DND-41 (cell line): ENCODE measurements around the gene HES5.

Experiments
- ATAC-seq: fragments of 200-7000 bp; cut with Tn5 transposase; 3 replicates; pipeline ENCODE4 v1.9.1; 2021; ENCODE audit warnings: low read depth; ENCODE audit not compliant: insufficient read depth
- DNase-seq: peaks from one replicate; pipeline ENCODE4 v3.0.0-alpha.2; 2020
- H2AFZ ChIP-seq: 2 replicates; pipeline ENCODE4 v1.6.0; 2012; ENCODE audit warnings: low read depth, low read length
- H3K27ac ChIP-seq: 2 replicates; pipeline ENCODE4 v1.5.1; 2012; ENCODE audit warnings: low read length, inconsistent platforms
- H3K27me3 ChIP-seq: fragments of 200-600 bp; sonication (generic); 2 replicates; pipeline ENCODE4 v1.6.0; 2012; ENCODE audit warnings: low read length, mild to moderate bottlenecking, inconsistent platforms; ENCODE audit not compliant: insufficient read depth, poor library complexity
- H3K36me3 ChIP-seq: 2 replicates; pipeline ENCODE4 v1.5.1; 2012; ENCODE audit warnings: low read length, inconsistent platforms; ENCODE audit not compliant: insufficient read depth
- H3K4me1 ChIP-seq: 2 replicates; pipeline ENCODE4 v1.5.1; 2012; ENCODE audit warnings: mild to moderate bottlenecking, low read length; ENCODE audit not compliant: insufficient read depth
- H3K4me2 ChIP-seq: 2 replicates; pipeline ENCODE4 v1.6.0; 2012; ENCODE audit warnings: mild to moderate bottlenecking, moderate library complexity, low read length, inconsistent platforms; ENCODE audit not compliant: insufficient read depth
- H3K4me3 ChIP-seq, 2 experiments: fragments of 200-600 bp in 1 of 2; shearing (Covaris generic) in 1 of 2; 2 replicates each; pipeline ENCODE4 v1.5.1; 2012 to 2016; ENCODE audit warnings: inconsistent platforms in 2 of 2, low read length in 2 of 2, mild to moderate bottlenecking in 2 of 2, low read depth in 1 of 2, moderate library complexity in 1 of 2
- H3K79me2 ChIP-seq: 2 replicates; pipeline ENCODE4 v1.6.0; 2012; ENCODE audit warnings: low read length, inconsistent platforms; ENCODE audit not compliant: insufficient read depth
- H3K9ac ChIP-seq: 2 replicates; pipeline ENCODE4 v1.6.0; 2012; ENCODE audit warnings: low read depth, mild to moderate bottlenecking, inconsistent platforms, low read length, moderate library complexity
- H3K9me3 ChIP-seq: 2 replicates; pipeline ENCODE4 v1.5.1; 2012; ENCODE audit warnings: low read length, moderate library complexity, mild to moderate bottlenecking, inconsistent platforms; ENCODE audit not compliant: insufficient read depth, severe bottlenecking
- H4K20me1 ChIP-seq: 2 replicates; pipeline ENCODE4 v1.6.0; 2012; ENCODE audit warnings: low read length; ENCODE audit not compliant: insufficient read depth
- EZH2 ChIP-seq: IDR thresholded peaks from 3 replicates; pipeline ENCODE4 v1.6.1; 2012; ENCODE audit warnings: borderline replicate concordance, low read depth, mild to moderate bottlenecking, moderate library complexity, low read length, inconsistent platforms; ENCODE audit not compliant: severe bottlenecking
- TF ChIP-seq, protein P1 (sequence below): IDR thresholded peaks from 2 replicates; pipeline ENCODE4 v1.5.1; 2012; ENCODE audit warnings: borderline replicate concordance, low read length, moderate library complexity, mild to moderate bottlenecking; ENCODE audit not compliant: poor library complexity, severe bottlenecking; ENCODE audit errors: extremely low read depth

HES5 gene

DNA sequence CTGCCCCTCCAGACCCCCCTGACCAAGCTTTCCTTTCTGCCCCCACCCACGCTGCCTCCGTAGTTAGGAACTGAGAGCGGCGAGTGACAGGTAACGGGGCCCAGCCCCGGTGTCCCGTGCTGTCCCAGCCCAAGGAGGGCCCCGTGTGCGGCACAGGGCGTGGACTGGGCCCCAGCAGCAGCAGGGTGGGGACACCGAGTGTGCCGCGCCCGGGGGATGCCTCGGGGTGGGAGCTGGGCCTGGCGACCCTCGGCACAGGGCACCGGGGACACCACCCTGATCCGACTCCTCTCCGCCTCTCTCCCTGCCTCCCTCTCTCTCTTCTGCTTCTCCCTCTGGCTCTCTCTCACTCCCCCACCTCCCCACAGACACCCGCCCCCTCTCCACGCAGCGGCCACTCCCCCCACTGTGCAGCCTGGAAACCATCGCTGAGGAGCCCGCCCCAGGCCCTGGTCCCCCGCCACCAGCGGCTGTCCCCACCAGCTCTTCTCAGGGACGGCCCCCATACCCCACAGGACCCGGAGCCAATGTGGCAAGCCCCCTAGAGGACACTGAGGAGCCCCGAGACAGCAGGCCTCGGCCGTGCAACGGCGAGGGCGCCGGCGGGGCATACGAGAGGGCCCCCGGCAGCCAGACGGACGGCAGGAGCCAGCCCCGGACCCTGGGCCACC, 26.4 kb downstream of the HES5 start:
- Histone ChIP-seq H2AFZ (no peak overlapping the region), H3K9ac (no peak overlapping the region), H3K36me3 (peaks cover 16% of the 10 kb centered on the region), H3K27ac (no peak overlapping the region), H3K4me1 (0 out of 2 replicates have a peak, but pooled peaks cover 7% of the 10 kb centered on the region), H3K4me2 (no peak overlapping the region), H4K20me1 (peaks cover 34% of the 10 kb centered on the region), H3K27me3 (no peaks in the 10 kb centered on the region), H3K79me2 (no peaks in the 10 kb centered on the region), H3K4me3 (no peak overlapping the region), H3K9me3 (no peaks in the 10 kb centered on the region)
- no peak for DNase-seq
- ATAC-seq: no peak
- TF ChIP-seq EZH2: no peak
- TF ChIP-seq, protein P1, sequence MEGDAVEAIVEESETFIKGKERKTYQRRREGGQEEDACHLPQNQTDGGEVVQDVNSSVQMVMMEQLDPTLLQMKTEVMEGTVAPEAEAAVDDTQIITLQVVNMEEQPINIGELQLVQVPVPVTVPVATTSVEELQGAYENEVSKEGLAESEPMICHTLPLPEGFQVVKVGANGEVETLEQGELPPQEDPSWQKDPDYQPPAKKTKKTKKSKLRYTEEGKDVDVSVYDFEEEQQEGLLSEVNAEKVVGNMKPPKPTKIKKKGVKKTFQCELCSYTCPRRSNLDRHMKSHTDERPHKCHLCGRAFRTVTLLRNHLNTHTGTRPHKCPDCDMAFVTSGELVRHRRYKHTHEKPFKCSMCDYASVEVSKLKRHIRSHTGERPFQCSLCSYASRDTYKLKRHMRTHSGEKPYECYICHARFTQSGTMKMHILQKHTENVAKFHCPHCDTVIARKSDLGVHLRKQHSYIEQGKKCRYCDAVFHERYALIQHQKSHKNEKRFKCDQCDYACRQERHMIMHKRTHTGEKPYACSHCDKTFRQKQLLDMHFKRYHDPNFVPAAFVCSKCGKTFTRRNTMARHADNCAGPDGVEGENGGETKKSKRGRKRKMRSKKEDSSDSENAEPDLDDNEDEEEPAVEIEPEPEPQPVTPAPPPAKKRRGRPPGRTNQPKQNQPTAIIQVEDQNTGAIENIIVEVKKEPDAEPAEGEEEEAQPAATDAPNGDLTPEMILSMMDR: no peak

DNA sequence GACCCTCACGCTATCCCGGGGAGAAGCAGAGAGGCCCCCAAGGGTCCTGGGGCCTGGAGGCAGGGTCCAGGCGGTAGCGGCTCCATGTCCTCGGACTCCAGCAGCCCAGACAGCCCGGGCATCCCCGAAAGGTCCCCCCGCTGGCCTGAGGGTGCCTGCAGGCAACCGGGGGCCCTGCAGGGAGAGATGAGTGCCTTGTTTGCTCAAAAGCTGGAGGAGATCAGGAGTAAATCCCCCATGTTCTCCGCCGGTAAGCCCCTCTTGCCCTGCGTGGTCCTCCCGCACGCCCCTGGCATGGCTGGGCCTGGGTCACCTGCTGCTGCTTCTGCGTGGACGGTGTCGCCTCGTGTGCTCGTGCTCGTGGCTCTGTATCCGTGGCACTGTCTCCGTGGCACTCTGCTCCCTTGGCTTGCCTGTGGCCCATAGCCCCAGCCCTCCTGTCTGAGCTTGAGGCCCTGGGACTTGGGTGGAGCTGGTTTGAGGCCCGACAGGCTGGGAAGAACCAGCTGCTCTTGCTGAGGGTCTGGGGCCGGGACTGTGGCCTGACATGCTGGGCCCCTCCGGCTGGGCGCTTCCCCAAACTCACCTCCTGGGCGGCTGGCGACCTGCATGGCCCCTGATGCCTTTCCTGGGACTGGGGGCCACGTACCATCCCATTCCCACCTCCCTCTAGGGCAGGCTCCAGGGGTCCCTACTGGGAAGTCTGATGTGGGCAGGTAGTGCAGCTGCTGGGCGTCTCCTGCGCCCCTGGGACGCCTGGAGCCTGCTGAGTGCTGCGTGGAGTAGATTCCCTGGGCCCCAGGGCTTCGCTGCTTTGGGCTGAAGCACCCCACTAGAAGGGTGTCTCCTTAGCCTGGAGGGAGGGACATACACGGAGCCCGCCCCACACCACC, 27.2 kb downstream of the HES5 start:
- ATAC-seq (no peak), DNase-seq (no peak)
- no peak overlapping the region for H3K27ac ChIP-seq
- no peak overlapping the region for H3K4me3 ChIP-seq
- no peaks in the 10 kb centered on the region for H3K9me3 ChIP-seq
- peaks cover 10% of the 10 kb centered on the region for H3K36me3 ChIP-seq
- H3K4me1 ChIP-seq: 0 out of 2 replicates have a peak, but pooled peaks cover 7% of the 10 kb centered on the region
- no peak overlapping the region for H3K4me2 ChIP-seq
- no peaks in the 10 kb centered on the region for H3K79me2 ChIP-seq
- no peak overlapping the region for H2AFZ ChIP-seq
- TF ChIP-seq, protein P1: no peak
- no peak for TF ChIP-seq EZH2
- no peak overlapping the region for H3K9ac ChIP-seq
- H4K20me1 ChIP-seq: peaks cover 31% of the 10 kb centered on the region
- H3K27me3 ChIP-seq: no peaks in the 10 kb centered on the region

DNA sequence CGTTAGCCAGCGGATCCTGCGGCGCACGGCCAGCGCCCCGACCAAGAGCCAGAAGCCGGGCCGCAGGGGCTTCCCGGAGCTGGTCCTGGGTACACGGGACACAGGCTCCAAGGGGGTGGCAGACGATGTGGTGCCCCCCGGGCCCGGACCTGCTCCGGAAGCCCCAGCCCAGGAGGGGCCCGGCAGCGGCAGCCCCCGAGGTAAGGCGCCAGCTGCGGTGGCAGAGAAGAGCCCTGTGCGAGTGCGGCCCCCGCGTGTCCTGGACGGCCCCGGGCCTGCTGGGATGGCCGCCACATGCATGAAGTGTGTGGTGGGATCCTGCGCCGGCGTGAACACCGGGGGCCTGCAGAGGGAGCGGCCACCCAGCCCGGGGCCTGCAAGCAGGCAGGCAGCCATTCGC, 27.9 kb downstream of the HES5 start:
- ATAC-seq (no peak), DNase-seq (no peak)
- Histone ChIP-seq H3K4me3 (no peak overlapping the region), H3K4me2 (no peak overlapping the region), H3K27ac (no peak overlapping the region), H3K9ac (no peak overlapping the region), H3K36me3 (peaks cover 4% of the 10 kb centered on the region; the same call in 1 of the 2 replicates), H3K4me1 (0 out of 2 replicates have a peak, but pooled peaks cover 7% of the 10 kb centered on the region), H3K79me2 (no peaks in the 10 kb centered on the region), H3K27me3 (no peaks in the 10 kb centered on the region), H2AFZ (no peak overlapping the region), H4K20me1 (peaks cover 24% of the 10 kb centered on the region), H3K9me3 (no peaks in the 10 kb centered on the region)
- TF ChIP-seq, protein P1: no peak
- TF ChIP-seq EZH2: no peak
